ENCODE measurements around the gene RASSF8.

The RASSF8 gene

DNA sequence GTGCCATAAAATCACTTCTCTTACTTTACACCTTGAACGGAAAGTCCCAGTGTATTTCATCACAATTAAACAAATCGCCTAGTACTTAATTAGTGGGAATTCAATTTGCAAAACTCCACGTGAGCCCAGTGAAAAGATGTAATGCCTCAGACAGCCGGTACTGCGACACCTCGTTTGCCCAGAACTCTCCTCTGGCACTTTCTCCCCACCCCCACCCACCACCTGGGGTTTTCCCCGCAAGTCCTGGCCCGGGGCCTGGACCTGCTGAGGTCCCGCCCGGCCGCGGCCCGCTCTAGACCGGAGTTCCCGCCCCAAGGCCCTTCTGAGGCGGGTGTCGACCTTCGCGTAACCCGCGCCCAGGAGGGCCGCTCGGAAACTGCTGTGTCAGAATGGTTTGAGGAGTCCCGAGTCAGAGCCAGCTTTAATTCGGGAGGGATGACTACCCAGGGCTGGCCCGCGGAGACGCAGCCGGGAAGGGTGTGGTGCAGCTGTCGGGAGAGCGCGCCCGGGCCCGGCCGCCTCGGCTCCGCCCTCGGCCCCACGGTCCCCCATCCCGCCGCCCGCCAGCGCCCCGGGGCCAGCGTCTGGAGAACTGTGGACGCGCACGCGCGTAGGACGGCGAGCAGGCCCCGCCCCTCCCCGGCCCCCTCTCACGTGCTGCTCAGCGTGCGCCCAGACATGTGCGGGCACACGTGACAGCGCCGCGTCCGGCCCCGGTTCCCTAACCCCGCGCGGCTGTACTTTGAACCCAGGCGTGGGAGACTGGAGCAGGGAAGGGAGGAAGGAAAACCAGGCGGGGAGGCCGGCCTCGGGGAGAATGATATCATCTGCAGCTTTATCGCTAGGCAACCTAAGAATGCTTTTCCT is 155.6 kb downstream of the RASSF8 start:
- DNase-seq, result peak; percentile 42

DNA sequence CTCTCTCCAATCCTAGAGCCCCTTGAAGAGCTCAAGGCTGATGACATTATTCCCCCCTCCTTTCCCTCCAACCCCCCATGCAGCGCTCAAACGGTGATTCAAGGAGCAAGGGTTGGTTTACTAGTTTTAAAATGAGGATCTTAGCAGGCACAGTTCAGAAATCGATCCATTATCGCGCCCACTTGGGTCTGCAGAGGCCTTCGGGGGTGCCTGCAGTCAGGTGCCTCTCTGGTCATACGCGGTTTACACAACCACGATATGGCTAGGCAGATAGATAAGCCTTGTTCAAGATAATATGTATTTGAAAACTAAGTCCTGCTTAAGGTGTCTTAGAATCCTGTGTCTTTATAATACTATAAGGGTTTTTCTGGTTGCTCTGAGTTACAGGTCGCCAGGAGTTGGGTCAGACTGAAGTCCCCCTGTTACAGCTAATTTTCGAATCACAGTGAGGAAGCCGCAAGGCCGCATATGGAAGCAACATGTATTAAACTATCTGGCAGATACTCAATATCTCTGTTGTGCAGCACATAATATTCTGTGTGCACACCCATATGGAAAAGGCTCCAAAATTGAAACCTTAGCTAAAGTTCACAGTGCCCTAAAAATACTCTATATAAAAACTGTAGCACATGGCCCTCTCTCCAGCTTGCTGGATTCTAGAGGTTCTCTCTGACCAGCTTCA is 156.4 kb downstream of the RASSF8 start:
- DNase-seq, result no peak

DNA sequence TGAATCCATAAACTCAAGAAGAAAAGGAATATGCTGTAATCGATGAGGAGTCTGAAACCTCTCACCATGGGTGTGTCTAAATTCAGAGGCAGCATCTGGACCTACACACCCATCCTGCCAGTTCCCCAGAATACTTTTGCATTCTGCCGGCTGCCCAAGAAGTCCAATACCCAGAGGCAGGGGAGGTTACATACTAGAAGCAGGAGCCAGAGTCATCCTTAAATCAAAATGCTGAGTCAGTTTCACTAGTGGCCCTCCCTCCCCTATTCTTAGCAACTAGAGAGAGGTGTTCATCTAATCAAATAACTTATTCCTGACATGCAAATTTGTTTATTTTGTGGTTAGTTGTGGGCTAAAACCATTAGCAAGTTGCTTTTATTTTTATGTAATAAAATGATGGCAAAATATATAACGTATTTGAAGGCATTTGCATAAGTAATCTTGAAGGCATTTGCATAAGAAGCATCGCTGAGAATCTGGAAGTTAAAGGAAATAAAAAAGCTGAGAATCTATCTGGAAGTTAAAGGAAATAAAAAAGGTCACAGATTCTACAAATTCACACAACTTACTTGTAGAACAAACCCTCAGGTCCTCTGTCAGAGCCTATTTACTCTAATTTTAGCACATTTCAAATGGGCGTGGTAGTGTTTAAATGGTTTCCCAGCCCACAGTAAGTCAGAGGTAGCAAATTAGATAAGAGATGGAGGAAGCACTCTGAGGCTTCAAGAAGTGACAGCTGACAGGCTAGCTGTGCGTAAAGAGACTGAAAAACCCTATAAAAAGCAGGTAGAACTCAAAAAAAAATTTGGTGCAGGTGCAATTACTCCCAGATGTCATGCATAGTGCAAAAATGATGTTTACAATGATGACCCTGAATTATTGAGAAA is 158.6 kb downstream of the RASSF8 start:
- no peak for DNase-seq

DNA sequence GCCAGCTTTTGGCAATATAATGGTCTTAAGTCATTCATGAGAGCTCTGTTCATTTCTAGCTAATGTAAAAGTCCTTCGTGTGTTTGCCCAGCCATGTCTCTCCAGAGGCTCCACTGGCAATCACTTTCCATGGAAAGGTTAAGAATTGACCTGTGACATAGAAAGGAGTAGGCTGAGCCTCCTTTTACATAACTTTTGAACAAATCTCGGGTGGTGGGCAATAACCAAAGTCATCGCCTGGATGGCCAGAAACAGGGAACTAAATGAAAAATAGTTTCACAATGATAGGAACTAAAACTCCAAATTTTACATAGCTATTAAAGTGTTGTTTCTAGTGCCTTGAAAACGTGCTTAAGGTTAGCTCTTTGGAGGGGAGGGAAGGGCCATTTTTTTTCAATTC is 159.8 kb downstream of the RASSF8 start:
- DNase-seq, result no peak

DNA sequence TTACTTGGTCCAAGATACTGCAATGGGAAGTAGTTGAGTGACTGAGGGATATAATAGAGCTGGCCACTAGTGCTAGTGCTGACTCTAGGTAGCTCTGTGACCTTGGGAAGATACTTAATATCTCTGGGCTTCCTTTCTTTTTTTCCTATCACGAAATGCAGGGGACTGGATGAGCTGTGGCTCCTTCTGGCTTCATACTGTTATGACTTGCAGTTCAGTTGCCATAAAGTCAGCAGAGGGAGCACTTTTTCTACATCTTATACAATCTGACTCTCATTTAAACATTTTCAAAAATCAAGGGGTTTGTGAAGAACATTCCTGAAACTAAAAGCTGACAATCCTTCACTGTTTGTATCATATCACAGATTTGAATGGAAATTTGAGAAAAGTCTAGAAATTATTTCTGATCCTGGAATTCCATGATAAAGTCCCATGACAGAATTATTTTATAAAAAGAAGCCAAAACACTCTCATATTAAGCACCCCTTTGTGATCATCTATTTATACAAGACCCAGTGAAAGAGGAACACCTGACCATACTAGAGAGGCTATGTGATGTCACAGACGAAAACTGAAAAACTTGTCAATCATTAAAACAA is 161.0 kb downstream of the RASSF8 start:
- peak; percentile 42 for DNase-seq

DNA sequence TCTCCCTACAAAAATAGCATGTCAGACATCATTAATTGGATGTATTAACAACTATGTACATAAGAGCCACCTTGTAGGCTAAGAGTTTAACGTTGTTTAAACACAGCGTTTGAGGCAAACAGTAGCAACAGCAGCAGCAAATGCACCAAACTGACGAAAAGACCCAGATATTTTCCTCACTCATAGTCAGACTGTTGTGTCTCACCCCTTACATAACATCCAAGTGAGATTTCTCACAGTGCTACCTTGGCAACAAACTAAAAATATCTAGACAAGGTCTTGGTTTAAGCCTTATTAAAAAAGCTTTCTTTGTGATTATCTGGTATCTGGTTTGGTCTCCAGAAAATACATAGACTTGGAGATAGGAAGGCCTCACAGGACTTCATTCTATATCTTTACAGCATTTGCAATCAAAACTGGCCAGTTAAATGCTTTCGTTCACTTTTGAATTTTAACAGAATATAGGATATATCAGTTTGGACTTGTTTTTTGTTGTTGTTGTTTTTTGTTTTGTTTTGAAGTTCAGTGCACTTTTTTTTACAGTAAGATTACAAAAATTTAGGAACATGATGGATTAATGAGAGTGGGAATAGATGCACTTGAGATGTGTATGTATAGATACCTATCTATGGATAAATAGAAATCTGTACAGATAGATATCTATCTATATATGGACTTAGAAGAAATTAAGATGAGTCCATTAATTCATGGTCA is 162.2 kb downstream of the RASSF8 start:
- DNase-seq, result no peak

DNA sequence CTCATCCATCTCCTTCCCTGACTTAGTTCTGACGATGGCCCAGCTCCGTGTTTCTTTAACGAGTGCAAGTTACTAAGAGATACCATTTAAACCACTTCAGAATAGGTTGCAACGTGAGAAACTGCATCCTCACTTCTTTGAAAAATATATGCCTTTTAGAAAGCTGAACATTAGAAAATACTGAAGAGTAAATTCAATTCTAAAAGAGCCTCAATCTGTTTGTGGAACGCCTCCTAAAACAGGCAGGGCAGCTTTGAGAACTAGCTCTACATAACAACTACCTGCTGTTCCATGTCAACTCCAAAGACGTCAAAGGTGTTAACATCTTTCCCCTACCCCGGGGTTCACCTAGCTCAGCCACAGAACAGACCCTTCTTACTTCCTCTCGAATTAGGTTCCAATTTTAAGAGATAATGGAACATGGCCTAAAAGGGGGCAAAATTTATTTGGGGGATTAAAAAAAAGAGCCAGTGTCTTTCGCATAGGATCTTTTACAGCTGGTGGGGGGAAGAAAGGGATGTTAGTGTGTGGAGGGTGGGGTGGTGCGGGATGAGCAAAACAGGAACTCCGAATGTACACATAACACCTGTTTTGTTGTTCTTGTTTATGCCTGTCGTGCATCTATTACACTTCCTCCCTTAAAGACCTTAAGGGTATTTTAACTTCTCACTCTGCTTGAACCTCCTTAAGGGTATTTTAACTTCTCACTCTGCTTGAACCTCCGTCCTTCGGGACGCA is 163.0 kb downstream of the RASSF8 start:
- DNase-seq, result no peak

DNA sequence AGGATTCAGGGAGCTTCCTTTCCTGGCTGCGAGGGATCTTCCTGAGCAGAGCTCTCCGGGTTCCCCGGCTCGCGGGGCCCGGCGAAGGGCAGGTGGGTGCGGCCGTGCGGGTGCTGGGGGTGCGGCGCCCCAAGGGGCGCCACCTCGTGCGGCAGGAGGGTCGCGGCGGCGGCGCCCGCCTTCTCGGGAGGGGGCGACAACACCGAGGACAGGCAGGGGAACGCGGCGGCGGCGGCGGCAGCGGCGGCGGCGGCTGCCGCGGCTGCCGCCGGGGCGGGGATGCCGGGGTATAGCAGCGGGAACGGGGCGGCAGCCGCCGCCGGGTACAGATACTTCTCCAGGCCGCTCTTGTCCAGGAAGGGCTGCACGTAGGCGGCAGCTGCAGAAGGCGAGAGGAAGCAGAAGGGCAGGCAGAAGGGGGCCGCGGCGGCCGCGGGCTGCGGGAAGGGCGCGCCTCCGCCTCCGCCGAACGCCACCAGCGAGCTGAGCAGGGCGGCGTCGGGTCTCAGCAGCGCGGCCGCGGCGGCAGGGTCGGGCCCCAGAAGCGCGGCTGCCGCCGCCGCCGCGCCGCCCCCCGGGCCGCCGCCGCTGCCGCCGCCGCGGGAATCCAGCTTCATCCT is 163.7 kb downstream of the RASSF8 start:
- no peak for DNase-seq

DNA sequence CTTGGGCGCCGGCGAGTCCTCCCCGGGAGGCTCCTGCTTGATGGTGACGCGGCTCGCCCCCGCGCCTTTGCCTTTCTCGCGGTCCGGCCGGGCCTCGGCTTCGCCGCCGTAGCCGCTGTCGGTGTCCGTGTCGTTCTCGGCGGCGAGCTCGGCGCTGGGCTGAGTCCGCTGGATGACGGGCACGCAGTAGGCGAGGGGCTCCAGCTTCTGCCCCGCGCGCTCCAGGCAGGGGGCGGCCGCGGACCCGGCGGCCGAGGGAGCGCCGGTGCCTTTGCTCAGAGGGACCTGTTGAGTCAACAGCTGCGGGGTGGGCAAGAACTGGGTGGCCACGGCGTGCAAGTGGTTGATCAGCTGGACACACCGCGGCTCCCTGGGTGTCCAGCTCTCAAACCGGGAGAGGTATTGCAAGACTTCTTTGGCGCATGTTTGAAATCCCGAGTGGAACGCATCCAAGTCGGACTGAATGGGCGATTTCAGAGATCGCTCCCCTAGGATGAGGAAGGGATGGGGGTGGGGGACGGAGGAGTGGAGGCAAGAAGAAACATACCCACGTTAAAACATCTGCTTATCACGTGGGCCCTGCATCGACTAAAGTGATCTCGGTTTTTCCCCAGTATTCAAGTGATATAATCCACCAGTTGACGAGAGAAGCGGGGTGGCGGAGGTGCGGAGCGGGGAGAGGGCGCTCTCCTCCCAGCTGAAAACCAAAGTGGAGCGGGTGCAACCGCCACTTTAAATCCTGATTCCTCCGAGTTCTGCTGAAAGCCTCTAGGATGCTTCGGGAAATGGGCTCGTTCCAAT is 164.4 kb downstream of the RASSF8 start:
- no peak for DNase-seq

DNA sequence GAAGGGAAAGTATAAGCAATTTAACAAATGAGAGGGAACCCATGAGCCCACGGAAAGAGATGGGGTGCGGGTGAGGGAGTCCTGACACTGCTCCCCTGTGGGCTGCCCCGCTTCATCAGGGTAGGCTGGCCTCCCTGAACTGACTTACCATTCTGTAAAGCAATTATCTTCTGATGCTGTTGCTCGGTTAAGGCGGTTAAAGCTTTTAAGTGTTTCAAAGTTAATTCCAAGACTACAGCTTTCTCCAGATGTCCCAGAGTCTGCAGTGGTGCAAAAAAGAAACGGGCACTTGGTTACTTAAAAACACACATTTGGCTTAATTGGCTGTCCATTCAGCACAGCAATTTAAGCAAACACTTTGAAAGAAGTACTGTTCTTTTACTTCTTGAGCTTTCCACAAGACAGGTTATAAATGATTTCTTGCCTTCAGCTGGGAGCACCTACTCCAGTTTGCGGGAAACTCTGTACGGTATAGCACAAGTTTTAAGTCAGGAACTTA is 165.0 kb downstream of the RASSF8 start:
- no peak for DNase-seq

DNA sequence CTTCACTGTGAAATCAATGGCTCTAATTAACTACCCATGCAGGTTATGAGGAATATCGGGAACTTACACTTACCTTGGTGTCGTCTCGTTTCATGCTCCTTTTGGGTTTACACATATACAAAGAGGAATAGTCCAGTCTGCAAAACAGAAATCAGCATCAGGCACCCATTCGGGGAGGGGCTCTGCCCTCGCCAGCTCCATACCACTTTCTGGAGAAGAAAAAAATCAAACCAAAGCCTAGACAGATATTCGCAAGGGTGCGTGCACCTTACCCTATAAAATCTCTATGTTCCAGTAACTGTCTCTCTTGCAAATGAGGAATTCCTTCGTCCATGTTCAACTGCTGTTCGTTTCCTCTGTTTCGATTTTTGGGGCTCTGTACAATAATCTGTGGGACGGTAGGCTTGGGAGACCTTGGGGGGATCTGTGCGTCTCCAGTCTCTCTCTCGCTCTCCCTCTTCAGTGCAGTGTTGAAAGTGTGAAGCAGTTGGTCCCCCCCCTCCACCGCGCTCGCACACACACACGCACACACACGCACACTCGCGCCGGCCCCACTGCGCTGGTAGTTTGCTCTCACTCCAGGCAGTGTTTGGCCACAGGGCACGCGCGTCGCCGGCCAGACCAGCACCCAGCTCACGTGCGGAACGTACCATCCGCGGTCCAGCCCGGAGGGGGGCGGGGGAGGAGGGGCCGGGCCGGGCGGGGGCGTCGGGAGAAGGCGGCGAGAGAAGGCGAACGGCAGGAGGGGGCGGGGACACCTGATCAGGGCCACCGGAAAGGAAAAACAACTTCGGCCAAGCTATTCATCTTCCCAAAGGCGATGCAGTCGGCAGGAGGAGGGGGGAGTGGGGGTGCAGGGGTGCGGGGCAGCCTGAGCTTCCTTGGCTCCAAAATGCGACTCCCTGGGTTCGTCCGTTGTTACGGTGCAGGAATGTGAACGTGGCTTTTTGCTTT is 166.2 kb downstream of the RASSF8 start, which contains the start of gene BHLHE41:
Gene BHLHE41, minus strand, starts transcription at position 592 of the 954 bp plus-strand sequence. Its CDS starts 258 bp downstream, at position 334.
- DNase-seq, result no peak

DNA sequence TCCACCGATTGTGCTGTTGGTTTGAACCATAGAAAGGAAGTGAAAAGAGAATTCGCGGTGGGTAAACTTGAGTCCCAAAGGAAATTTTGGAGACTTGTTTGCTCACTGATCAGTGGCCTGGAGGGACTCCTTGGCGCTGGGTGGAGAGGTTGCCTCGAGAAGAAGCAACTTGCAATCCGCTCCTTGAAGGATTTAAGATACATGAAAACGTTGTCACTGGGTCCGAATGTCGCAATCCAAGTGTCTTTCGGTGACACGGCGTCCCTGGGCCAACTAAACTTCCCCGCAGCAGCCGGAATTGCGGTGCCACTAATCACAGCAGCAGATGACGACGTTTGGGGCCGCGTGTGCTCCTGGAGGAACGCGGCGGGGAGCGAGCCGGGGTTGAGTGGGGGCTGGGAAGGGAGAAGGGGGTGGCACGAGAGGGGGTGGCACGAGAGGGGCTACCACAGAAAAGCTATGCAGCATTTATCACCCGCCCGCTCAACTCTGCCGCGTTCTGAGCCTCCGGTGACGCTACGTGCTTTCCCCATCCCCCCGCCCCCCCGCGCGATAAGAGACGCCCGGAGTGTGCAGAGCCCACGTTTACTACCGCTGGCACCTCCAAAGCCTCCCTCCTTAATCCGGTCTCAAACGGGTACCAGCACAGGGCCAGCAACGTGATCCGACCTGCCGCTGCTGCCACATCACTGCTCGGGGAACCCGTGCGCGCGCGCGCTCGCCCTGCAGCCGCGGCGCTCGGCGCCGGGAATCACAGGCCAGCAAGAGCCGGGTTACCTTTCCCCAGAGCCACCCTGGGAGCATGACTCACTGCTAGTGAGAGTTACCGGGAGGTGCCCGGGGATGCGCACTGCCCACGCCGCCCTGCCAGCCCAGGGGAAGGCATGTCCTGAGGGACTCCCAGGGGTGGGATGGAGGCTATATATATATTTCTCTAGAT is 167.2 kb downstream of the RASSF8 start:
- peak; percentile 45 for DNase-seq

DNA sequence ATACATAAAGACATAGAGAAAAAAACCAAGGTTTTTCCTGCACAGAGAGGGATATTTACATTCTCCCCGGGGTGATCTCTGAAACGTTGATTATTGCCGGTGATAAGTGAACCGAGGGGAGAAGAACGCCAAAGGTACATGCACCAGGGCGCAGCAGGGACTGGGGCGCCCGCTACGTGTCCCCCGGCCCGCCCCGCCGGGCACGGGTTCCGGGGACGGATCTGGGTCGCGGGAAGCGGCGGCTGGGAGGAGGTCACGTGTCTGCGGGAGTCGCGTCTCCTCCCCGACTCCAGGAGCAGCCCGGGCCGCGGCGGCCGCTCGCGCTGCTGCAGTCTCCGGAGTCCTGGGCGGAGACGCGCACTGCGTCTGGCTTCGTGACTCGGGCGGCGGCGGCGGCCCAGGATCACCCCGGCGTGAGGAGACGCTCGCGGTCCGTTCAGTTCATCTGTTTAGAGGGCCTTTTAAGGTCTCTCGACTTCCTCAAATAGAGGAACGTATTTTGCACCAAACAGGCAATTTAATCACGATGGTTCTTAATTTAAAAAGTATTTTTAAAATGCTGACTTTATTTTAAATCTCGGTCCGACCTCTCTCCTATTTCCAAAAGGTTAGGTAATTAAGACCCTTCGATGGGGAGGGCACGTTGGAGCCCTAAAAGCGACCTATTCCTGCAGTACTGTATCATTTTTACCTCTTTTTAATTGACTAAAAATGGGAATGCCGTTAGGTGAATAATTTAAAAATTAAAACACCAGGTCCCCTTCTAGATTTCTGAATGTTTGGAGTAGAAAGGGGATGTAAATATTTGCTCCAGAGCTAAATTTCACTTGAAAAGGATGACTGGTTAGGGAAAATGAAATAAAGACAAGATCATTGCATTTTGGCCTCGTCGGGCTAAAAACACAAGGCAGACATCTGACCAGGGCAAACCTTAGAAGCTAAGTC is 168.1 kb downstream of the RASSF8 start:
- DNase-seq, result peak; percentile 28

DNA sequence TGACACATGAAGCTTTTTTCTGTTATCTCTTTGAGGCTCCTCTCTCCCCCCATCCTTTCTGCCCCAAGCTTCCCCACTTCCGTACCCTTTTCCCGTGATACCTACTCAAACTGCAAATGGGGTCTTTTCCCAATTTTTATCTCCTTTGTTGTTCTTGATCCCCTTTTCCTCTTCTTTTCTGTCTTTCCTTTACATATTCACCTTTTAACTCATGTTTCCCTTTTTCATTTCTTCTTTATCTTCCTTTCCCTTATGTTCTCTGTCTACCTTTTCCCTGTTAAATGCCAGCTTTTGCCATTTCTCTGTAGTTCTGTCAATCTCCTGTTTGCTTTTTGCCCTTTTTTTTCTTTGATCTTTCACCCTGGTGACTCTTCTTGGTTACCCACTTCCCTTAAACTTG is 168.9 kb downstream of the RASSF8 start:
- DNase-seq, result no peak

DNA sequence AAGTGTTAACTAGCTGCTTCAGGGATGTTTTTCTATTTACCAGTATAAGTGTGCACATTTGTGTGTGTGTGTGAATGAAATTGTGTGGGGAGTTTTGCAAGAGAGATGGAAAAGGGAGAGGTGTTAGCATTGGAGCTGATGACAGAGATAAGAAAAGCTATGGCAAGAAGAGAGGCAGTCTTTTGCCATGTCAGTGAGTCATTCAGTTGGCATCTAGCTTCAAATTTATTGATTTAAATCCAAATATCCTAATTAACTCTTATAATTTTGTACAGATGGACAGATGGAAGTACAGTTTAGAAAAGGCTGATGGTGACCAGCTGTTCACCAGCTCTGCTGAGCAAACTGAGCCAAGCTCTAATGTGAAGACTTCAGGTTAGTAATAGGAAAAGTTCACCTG is 169.7 kb downstream of the RASSF8 start:
- DNase-seq, result no peak

Measured in DMS79 treated with DMSO at 0.1 percent for 48 hours (cell line).